B cell (primary cell): ENCODE results near the gene PTPN4. TPM values are rescaled to one million over a fixed set of nuclear protein-coding genes. Genes with fewer than 3 reads are reported as not detected.

Experiments
- ATAC-seq: fragments of 200-7000 bp; cut with Tn5 transposase; one replicate; pipeline ENCODE4 v1.10.0; 2021; ENCODE audit warnings: low read depth, mild to moderate bottlenecking, moderate number of reproducible peaks, moderate library complexity
- CTCF ChIA-PET: fragments of 350-600 bp; sonication (Branson Sonifier 250); formaldehyde crosslinking; loops from one replicate; lab custom pipeline; 2021; ENCODE audit warnings: antibody characterized with exemption, inconsistent platforms; lab: Charles Lee
- POLR2A ChIA-PET: fragments of 350-600 bp; sonication (Branson Sonifier 250); formaldehyde crosslinking; loops from one replicate; lab custom pipeline; 2021; ENCODE audit warnings: antibody characterized with exemption; lab: Charles Lee
- DNase-seq: peaks from one replicate; pipeline ENCODE4 v3.0.0; 2013
- H2AFZ ChIP-seq: 2 replicates; pipeline ENCODE4 v1.6.1; 2012; ENCODE audit warnings: mild to moderate bottlenecking, low read depth, low read length; ENCODE audit not compliant: insufficient read depth, poor library complexity, severe bottlenecking
- H3K27ac ChIP-seq, 2 donors: 1 replicate in 1 of 2; 2 replicates in 1 of 2; pipeline ENCODE4 v1.5.1; 2012 to 2013; ENCODE audit warnings: low read length in 2 of 2, mild to moderate bottlenecking in 2 of 2, moderate library complexity in 1 of 2
- H3K27me3 ChIP-seq, 4 experiments: fragments of 200-600 bp in 1 of 4; sonication (generic) in 1 of 4; replicated peaks in 1 of 4; 1 replicate in 2 of 4; 2 replicates in 2 of 4; pipeline versions ENCODE4 v1.6.1 to v1.7.0; 2013 to 2016; ENCODE audit warnings: low read length in 3 of 4, mild to moderate bottlenecking in 2 of 4, mixed read lengths in 1 of 4, moderate library complexity in 1 of 4; ENCODE audit not compliant: insufficient read depth in 4 of 4, control insufficient read depth in 3 of 4; ENCODE audit errors: control extremely low read depth in 1 of 4
- H3K36me3 ChIP-seq, 2 experiments: replicated peaks in 1 of 2; 1 replicate in 1 of 2; 2 replicates in 1 of 2; pipeline versions ENCODE4 v1.6.1 to v1.7.1; 2013; ENCODE audit warnings: low read length in 1 of 2; ENCODE audit not compliant: insufficient read depth in 2 of 2, control insufficient read depth in 1 of 2; ENCODE audit errors: control extremely low read depth in 1 of 2, extremely low read depth in 1 of 2
- H3K4me1 ChIP-seq, 2 donors: fragments of 200-600 bp in 1 of 2; sonication (generic) in 1 of 2; 1 replicate in 1 of 2; 2 replicates in 1 of 2; pipeline versions ENCODE4 v1.5.1 to v1.6.1; 2013 to 2017; ENCODE audit warnings: low read length in 2 of 2; ENCODE audit not compliant: control insufficient read depth in 2 of 2, insufficient read depth in 2 of 2
- H3K4me2 ChIP-seq: replicated peaks from 2 replicates; pipeline ENCODE3; 2012; ENCODE audit warnings: mild to moderate bottlenecking, low read depth, low read length; ENCODE audit not compliant: poor library complexity, severe bottlenecking
- H3K4me3 ChIP-seq, 5 experiments: fragments of 200-600 bp in 1 of 5; sonication (generic) in 1 of 5; 1 replicate in 3 of 5; 2 replicates in 2 of 5; pipeline versions ENCODE4 v1.5.1 to v1.7.0; 2011 to 2016; ENCODE audit warnings: low read length in 4 of 5, mild to moderate bottlenecking in 4 of 5, low read depth in 2 of 5, control low read depth in 1 of 5, moderate library complexity in 1 of 5; ENCODE audit not compliant: insufficient read depth in 1 of 5; ENCODE audit errors: control extremely low read depth in 1 of 5, extremely low read depth in 1 of 5
- H3K79me2 ChIP-seq: fragments of 200-600 bp; sonication (generic); one replicate; pipeline ENCODE4 v1.6.0; 2016; ENCODE audit warnings: low read length; ENCODE audit not compliant: control insufficient read depth, insufficient read depth
- H3K9ac ChIP-seq: fragments of 200-600 bp; sonication (generic); 2 replicates; pipeline ENCODE4 v1.6.1; 2017; ENCODE audit warnings: mild to moderate bottlenecking, low read length, moderate library complexity
- H3K9me3 ChIP-seq, 3 donors: one replicate each; pipeline versions ENCODE4 v1.6.1 to v1.7.1; 2013; ENCODE audit warnings: low read length in 2 of 3; ENCODE audit not compliant: control insufficient read depth in 2 of 3, insufficient read depth in 1 of 3; ENCODE audit errors: control extremely low read depth in 1 of 3
- H4K20me1 ChIP-seq: 2 replicates; pipeline ENCODE4 v1.6.0; 2012; ENCODE audit warnings: mild to moderate bottlenecking, low read length; ENCODE audit not compliant: insufficient read depth, control insufficient read depth, poor library complexity, severe bottlenecking
- H3K27ac Mint-ChIP-seq: one replicate; pipeline ENCODE4 v1.8.0; 2021; ENCODE audit warnings: mixed read lengths
- H3K27me3 Mint-ChIP-seq: one replicate; pipeline ENCODE4 v1.8.0; 2021; ENCODE audit warnings: mixed read lengths
- H3K4me1 Mint-ChIP-seq: one replicate; pipeline ENCODE4 v1.8.0; 2021; ENCODE audit warnings: mixed read lengths
- H3K4me3 Mint-ChIP-seq: one replicate; pipeline ENCODE4 v1.8.0; 2021; ENCODE audit warnings: mixed read lengths
- H3K9me3 Mint-ChIP-seq: one replicate; pipeline ENCODE4 v1.8.0; 2022; ENCODE audit warnings: mixed read lengths; ENCODE audit not compliant: insufficient read depth
- EZH2 ChIP-seq: IDR thresholded peaks from 2 replicates; pipeline ENCODE4 v1.6.1; 2012; ENCODE audit warnings: borderline replicate concordance, low read depth, mild to moderate bottlenecking, moderate library complexity, low read length; ENCODE audit not compliant: insufficient read depth, poor library complexity, severe bottlenecking
- WGBS: methylation state at CpG from one replicate; pipeline ENCODE4 v1.1.5; 2013; ENCODE audit warnings: missing lambda C conversion rate; ENCODE audit not compliant: insufficient coverage; 5-methylcytosine and 5-hydroxymethylcytosine counted together
- intact Hi-C: fragments of 100-400 bp; cut with micrococcal nuclease; formaldehyde crosslinking; loops from one replicate; pipeline ENCODE4 v1.10.0; 2022
- polyA plus RNA-seq: library from polyadenylated mRNA; depleted of rRNA; stranded (reverse); fragments of >200 nt; gene quantifications from 2 replicates; pipeline ENCODE4 v1.2.3, GENCODE V29; 2012
- total RNA-seq, 2 donors: library from RNA; stranded (reverse); fragments of 120-200 nt in 1 of 2; gene quantifications; 1 replicate in 1 of 2; 2 replicates in 1 of 2; pipeline versions ENCODE4 v1.2.3 to v1.2.4, GENCODE V29; 2013 to 2022
- TF ChIP-seq, protein P1 (sequence below): fragments of 200-600 bp; IDR thresholded peaks from one replicate; pipeline ENCODE4 v1.8.0; 2022; ENCODE audit warnings: antibody characterized with exemption, mild to moderate bottlenecking

Gene PTPN4
- total and polyA plus RNA-seq, 2 donors (not counting 1 experiment from before 2014, with no cell fraction given), result 12.6 to 54.8 TPM

DNA sequence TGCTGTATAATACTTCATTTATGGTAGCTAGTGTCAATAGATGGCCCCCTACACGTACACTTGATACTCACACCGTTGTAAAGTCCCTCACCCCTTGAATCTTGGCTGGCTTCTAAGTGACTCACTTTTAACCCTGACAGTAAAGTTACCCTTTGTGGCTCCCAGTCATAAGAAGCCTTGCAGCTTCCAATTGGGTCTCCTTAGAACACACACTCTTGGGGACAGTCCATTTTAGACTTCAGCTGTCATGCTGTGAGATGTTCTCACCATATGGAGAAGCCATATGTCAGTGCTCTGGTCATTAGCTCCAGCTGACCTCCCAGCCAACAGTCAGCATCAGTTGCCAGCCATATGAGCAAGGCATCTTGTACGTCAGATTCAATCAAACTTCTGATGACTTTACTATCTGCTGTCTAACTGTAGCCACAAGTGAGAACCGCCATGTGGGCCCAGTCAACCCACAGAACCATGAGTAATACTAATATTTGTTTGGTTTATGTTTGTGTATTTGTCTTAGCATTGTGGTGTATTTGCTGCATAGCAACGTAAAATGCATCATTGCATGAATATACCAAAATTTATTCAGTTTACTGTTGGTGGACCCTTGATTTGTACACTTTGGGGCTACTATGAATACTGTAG, 68.3 kb downstream of the PTPN4 start:
- Histone ChIP-seq H3K27ac (no peak overlapping the region), H2AFZ (no peak overlapping the region), H3K9ac (no peak overlapping the region), H3K79me2 (peaks cover 42% of the 10 kb centered on the region), H3K4me1 (peaks cover 0 to 5% of the 10 kb centered on the region in 2 donors), H3K4me2 (no peak overlapping the region), H3K4me3 (no peak overlapping the region), H3K9me3 (peaks cover 2 to 10% (median 2%) of the 10 kb centered on the region in 3 donors), H3K27me3 (no peaks in the 10 kb centered on the region), H4K20me1 (peaks cover 9% of the 10 kb centered on the region), H3K36me3 (peaks cover 0 to 3% of the 10 kb centered on the region in 2 experiments)
- Mint-ChIP-seq H3K27me3 (no peaks in the 10 kb centered on the region), H3K9me3 (no peaks in the 10 kb centered on the region), H3K4me3 (no peak overlapping the region), H3K27ac (no peak overlapping the region), H3K4me1 (peaks cover 17% of the 10 kb centered on the region)
- no peak for DNase-seq
- no peak for TF ChIP-seq EZH2
- TF ChIP-seq, protein P1, sequence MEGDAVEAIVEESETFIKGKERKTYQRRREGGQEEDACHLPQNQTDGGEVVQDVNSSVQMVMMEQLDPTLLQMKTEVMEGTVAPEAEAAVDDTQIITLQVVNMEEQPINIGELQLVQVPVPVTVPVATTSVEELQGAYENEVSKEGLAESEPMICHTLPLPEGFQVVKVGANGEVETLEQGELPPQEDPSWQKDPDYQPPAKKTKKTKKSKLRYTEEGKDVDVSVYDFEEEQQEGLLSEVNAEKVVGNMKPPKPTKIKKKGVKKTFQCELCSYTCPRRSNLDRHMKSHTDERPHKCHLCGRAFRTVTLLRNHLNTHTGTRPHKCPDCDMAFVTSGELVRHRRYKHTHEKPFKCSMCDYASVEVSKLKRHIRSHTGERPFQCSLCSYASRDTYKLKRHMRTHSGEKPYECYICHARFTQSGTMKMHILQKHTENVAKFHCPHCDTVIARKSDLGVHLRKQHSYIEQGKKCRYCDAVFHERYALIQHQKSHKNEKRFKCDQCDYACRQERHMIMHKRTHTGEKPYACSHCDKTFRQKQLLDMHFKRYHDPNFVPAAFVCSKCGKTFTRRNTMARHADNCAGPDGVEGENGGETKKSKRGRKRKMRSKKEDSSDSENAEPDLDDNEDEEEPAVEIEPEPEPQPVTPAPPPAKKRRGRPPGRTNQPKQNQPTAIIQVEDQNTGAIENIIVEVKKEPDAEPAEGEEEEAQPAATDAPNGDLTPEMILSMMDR, result no peak
- CTCF ChIA-PET, result interaction anchor here (1.0 to 2.6 kb wide), 4 partner anchors 10 to 125 kb away, joined by 3 to 7 read pairs (median 4); no protein-coding TSS in a partner anchor
- WGBS, result 90% methylated on average over 2 of the region's 5 CpGs
- ATAC-seq, result no peak
- POLR2A ChIA-PET, result no interaction called here
- intact Hi-C loops, result loop anchor here (5.0 kb wide), 1 partner anchor 349 kb away; no protein-coding TSS in a partner anchor

DNA sequence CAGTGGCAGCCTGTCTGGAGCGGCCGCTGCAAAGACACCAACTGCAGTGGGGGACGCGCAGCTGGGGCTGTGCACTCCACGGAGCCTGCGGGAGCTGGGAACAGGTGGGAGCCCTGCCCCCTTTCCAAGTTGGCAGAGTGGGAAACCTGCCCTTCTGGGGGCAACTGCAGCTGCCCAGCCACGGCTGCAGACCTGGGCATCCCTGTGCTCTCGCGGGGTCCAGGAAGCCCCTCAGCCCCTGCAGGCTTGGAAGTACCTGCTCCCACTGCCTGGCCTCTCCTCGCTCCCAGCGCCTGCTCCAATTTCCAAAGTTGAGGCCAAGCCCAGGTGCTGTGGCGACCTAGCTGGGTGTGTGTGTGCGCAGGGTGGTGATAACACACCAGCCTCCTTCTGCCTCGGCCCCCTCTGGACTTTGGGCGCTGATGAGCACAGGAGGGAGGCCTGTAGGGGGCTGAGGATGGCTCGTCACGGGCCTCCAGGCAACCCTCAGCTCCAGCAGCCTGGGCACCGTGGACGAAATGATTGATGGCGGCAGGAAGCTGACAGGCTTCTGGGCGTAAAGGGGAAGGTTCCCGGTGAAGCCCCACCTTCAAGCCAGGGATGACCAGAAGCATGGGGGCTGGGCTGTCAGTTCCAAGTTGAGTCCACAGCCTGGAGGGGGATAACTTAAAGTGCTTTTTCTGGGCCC, 76.9 kb downstream of the PTPN4 start:
- WGBS, result 93% methylated on average over 22 of the region's 22 CpGs
- Histone ChIP-seq H3K4me3 (no peak overlapping the region), H3K4me1 (peaks cover 0 to 7% of the 10 kb centered on the region in 2 donors), H2AFZ (no peak overlapping the region), H3K9me3 (no peaks in the 10 kb centered on the region), H4K20me1 (peaks cover 16% of the 10 kb centered on the region), H3K27ac (no peak overlapping the region), H3K27me3 (no peaks in the 10 kb centered on the region), H3K9ac (no peak overlapping the region), H3K4me2 (no peak overlapping the region), H3K36me3 (peaks cover 0 to 5% of the 10 kb centered on the region in 2 experiments), H3K79me2 (peaks cover 49% of the 10 kb centered on the region)
- ChIA-PET POLR2A (no interaction called here), CTCF (no interaction called here)
- DNase-seq (no peak), ATAC-seq (no peak)
- Mint-ChIP-seq H3K27me3 (no peaks in the 10 kb centered on the region), H3K4me3 (no peak overlapping the region), H3K4me1 (peaks cover 32% of the 10 kb centered on the region), H3K9me3 (no peaks in the 10 kb centered on the region), H3K27ac (no peak overlapping the region)
- TF ChIP-seq, protein P1, result no peak
- no peak for TF ChIP-seq EZH2
- intact Hi-C loops, result no loop called here
